Measurements from ENCODE around the gene TRABD2B.

The TRABD2B gene

DNA sequence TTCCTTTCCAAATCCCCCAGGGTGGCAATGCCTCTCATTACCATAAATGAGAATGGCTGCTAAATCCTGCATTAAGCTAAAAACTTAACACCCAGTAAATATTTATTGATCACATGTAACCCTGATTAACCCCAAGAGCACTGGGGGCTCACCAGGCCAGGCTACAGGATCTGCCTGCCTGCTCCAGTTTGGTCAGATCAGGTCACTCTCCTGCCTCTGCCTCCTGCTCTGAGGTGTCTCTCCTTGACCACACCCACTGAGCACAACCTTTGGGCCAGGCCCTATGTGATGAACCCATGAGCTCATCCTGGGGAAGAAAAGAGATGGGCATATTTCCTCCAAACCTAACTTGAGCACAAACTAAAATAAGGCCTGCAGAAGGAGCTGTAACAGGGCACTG lies 93.5 kb downstream of the TRABD2B start:
- DNase-seq: no peak

DNA sequence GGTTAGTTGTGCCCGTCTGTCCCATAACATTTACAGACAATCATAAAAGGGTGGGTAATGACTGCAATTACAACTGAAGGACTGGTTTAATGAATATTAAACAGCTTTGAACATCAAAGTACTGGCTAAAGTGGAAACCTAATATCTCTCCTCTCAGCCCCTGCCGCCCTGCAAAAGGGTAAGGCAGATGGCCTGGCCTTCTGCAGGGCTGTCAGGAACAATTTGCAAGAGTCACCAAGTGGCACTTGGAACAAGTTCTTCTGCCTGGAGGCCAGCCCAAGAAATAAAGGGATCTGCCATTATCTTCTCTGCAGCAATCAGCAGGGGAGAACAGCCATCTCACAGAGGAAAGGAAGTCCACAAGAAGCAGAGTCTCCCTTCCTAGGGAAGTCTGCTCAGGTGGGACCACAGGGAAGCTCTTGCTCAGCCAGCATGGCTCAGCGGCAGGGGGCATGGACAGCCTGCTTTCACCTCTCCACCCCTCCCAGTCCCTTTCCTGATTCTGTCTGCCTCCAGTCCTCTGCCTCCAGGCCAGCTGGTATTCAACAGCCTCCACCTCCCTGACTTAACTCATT lies 96.1 kb downstream of the TRABD2B start:
- DNase-seq: peak; percentile 35

DNA sequence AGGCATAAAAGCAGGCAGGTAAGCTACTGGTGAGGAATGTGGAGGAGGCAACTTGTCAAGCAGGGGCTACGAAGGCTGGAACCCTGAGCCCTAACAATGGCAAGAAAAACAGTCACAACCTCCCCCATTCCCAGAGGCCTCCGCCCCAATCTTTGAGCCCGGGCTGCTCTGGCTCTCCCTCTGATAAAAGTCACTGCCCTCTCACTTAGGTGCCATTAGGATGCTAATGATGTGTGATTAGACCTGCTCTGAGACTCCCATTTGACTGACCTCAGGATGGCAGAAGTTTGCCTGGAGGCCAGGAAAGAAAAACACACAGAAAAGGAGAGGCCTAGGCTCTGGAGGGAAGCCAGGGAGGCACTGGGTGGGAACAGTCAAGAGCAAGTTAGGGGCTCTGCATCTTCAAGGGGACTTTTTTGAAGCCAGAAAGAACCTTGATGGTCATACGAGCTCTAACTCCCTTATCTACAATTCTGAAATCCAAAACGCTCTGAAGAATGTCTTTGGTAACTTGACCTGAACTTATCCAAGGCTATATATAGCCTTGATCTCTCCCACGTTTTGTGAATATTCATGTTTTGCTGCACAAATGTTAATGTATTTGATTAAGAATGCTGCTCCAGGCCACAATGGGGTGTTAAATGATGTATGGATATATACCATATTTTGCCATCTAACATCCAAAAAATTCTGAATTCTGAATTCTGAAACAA lies 98.9 kb downstream of the TRABD2B start:
- no peak for DNase-seq

DNA sequence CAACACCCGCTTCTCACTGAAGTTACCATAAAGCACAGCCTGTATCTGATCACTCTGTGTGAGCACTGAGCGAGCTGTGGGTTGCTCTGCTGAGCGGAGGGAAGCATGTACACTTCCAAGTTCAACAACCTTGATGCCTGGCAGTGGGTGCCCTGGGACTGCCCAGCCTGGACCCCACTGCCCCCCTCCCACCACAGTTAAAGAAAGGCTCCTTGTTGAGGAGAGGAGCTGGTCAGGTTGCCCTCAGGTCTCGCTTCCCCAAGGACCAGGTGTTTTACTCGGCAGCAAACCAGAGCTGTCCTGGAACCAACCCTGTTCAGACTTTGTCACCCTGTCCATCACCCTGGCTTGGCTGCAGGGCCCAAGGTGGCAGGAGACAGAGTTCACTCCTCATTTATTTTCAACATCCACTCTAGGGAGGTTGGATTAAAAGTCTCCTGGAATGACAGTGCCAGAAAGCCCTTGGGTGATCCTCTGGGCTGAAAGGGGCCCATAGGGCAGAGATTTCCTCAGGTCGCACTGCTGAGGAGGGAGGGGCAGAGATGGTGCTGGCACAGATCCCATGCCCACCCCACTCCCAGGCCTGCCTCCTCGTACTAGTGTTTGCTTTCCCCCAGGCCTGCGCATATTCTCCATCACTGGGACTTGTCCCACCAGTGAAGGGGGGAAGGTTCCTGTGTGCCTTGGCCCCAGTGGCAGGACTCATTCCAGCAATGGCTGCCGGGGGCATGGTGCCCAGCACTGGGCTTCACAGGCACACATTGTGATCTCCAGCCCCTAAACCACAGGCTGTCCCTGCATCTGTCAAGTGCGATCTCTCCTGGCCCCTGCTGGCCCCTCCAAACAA lies 101.7 kb downstream of the TRABD2B start:
- DNase-seq: no peak

DNA sequence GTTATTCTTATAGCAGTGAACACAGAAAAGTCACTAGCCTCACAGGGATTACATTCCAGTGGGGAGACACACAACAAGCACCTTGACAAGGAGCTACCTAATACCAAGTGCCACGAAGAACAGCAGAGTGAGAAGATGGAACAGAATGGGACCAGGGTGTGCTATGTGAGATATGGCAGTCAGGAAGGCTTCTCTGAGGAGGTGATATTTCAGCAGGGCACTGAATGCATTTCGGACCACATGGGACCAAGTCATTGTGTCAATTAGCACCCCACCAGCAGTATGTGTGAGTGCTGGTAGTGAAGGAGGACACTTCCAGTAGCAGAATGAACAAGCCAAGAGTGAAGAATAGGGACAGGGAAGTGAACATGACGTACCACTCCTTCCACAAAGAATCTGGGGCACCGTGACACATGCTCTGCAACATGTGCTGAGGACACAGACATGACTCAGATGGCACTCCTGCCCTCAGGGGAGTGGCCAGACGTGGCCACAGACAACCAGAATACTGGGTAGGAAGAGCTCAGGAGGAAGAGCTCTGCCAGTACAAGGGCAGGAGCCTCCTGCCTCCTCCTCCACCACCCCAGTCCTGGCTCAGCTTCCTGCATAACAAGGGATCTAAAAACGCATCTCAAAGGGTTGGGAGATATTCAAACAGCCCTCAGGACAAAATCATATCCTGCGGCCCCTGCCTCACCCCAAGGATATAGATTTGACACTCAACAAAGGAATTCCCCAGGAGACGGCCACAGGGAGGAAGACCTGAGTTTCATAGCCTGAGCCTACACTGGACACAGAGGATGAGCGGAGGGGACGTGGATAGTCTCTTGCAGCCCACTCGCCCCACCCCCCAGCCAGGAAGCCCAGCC lies 102.5 kb downstream of the TRABD2B start:
- DNase-seq: no peak

DNA sequence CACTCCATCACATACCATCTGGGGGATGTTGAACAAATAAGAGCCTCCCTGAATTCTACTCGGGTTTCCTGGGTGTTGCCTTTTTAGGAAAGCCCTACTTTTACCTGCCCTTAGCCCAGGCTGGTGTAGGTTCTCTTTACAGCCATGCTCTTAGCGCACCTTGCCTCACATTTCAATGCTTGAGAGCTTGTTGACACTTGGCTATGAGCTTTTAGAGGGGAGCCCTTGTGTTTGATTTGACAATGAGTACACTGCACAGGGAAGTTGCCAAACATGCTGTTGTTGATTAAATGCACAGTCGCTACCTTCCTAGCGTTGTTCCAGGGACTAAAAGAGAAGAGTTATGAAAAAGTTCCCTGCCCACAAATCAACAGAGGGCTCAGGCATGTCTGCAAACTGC lies 103.8 kb downstream of the TRABD2B start:
- DNase-seq: no peak

DNA sequence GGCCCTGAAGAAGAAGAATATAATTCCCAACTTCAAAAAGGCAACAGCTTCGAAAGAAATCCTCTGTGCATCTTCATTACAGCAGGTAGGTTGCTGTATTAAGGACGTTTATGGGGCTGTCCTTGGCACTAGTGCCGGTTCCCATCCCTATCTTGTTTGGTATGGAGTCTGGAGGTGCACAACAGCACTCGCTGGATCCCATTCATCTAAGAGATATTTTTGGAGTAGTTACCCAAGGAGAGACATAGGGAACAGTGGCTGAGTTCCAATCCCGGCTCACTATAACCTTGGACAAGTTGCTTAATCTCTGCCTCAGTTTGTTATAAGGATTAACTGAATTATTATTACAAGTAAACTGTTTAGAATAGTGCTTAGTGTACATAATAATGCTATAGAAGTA lies 106.4 kb downstream of the TRABD2B start:
- no peak for DNase-seq

DNA sequence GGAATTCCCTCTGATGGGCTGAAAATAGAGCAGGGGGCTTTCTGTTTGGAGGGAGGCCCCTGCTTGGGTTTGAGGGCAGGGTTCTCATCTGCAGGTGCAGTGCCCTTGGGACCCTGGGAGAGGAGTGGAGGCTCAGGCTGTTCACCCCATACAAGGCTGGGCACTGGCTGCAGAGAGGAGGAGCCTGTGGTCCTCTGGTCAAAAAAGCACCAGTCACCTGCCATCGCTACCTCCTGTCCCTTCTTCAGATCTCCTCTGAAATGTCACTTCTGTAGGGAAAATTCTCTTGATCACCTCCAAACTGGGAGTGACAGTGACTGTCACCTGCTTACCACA lies 108.9 kb downstream of the TRABD2B start:
- no peak for DNase-seq

DNA sequence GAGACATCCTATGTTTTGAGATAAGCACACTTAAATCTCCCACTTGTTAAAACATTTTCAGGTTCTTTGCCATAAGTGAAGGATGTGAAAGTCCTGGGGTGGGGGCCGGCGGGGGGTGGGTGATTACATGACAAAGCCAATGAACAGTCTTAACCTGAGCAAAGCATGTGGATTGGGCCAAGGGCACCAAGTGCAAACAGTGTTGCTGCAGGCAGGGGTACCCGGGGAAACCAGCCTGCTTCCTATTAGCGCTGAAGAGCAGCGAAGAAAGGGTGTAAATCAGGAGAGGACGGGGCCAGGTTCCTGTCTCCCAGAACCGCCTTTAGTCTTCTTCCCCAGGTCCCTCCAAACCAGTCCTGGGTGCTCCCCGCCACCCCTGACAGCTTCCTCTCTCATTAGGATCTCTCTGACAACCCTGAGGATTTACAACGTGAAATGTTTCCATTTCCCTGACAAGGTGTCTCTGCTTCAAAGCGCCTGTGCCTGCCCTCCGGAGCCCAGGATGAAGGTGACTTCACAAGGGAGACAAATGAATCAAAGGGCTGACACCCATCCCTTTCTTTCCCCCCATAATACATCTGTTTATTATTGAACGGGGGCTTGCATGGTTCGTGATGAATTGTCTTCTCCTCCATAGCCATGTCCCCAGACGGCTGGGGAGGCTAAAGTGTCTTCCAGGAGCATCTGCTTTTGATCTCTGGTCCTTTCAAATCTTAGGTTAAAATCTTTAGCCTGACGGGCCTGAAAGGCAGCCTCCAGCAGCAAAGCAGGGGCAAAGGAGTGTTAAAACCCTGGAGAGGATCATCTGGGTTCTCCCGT lies 109.5 kb downstream of the TRABD2B start:
- DNase-seq: no peak

DNA sequence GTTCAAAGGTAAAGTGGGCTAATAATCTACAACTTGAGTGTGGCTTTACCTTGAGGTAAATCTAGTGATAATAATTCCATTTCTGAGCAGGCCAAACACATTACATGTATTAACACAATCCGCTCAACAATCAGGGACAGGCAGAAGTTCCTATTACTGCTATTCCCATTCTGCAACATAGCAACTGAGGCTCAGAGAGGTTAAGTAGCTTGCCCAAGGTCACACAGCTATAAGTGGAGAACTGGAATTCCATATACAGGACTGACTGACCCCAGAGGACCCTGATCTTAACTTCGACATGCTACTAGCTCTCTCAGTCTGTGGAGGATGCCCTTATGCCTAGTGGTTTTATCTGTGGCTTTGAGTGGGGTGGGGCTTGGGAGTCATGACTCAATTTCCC lies 110.1 kb downstream of the TRABD2B start:
- DNase-seq: no peak

DNA sequence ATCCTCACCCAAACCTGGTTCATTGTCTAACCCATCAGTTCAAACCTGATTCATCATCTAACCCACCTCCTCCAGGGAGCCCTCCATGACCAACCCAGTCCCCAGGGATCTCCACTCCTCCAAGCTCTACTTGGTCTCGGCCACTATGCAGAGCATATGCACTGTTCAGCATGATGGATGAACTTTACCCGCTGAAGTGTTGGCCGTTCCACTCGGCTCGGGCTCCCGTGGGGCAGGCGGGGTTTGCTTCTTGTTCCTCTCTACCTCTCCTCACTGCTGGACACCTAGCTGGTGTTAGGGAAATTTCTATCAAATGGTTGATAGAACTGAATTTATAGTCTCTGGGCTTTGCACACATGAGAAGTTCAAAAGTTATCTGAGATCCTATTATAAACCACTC lies 111.0 kb downstream of the TRABD2B start:
- no peak for DNase-seq

DNA sequence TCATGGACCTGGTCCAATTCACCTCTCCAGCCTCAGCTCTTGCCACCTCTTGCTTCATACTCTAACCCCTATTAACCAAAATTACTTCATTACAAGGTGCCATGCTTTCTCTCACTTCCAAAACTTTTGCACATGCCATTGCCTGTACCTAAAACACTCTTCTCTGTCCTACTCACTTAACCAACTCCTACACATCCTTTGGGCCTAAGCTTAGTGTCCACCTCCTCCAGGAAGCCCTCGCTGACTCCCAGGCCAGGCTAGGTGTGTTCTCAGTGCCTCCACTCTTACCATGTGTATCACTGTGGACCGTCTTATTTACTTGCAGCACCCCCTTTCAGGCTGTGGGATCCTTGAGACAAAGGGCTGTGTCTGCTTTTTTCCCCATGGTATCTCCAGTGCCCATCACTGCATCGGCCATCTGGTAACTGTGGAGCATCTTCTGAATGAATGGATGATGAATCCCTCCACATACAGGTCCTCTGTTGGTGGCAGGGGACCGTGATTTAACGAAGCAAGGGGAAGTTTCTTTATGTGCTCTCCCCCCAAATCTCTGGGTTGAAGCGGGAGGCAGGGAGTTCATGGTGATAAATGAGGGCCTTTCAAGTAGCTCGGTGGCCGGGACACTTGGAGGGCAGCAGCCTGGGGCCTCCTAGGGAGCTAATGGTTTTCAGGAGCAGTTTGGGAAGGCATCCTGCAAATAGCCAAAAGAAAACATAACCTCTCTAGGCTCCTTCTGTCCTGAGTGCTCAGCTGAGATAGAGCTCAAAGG lies 111.9 kb downstream of the TRABD2B start:
- no peak for DNase-seq

DNA sequence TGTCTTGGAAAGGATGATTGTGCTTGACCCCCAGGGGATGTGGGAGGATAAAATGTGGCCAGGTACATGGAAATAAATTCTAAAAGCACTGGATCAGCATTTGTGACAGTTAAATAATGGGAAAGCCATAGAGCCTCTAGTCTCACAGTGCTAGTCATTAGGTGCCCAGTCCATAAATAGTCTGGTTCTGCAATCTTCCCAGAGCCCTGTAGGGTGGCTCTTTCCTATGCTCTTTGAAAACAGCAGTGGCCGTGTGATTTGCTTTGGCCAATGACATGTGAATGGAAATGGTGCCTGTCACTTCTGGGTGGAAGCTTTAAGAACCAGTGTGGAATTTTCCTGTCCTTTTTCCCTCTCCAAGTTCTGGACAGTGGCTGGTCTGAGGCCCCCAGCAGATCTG lies 113.2 kb downstream of the TRABD2B start:
- no peak for DNase-seq

DNA sequence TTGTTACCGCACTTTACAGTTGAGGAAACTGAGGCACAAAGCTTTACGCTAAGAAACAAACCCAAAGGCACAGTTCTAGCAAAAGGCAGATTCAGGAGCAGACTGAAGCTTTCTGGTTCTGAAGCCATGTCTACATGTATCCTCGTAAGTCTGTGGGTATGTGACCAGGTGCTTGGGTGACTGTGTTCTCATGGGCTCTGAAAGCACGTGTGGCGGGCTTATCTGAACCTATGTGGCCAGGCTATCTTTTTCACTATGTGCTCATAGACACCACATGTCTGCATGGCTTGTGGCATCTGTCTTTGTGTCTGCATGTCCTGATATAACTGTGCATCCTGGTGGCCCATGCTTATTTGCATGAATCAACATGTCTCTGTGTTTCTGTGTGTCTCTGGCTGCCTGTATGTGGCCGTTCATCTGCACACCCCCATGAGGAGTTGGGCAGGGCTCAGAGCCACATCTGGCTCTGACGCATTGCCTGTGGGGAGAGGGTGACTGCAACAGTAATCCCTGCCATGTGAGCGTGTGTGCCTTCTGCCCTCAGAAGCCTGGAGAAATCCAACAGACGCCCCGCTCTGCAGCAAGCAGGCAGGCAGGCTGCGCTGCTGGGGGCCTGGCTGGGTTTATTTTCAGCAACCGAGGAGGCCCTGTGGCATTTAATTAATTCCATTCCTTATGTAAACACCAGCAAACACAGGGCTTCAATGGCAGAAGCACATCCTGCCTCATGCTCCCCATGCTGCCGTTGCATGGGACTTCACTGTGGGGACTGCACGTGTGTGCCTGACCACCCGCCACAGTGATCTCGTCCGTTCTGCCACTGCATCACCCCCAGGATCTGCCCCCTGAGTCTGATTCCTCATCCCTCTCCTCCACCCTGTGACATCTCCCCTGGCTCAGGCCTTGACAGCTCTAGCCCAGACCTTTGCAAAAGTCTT lies 115.4 kb downstream of the TRABD2B start:
- no peak for DNase-seq

DNA sequence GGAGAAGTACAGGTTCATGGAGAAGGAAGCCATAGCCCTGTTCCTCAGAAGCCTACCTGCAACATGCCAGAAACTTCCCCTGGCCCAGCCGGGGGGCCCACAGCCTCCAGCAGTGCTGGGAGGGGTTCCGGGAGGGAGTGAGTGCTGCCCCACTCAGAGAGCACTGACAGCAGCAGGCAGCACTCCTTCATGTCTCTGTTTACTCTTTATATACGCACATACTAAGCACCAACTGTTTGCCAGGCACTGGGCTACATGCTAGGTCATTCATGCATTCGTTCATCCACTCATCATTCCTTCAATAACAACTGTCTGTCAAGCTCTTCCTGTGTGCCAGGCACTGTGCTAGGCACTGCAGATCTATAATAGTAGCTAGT lies 120.6 kb downstream of the TRABD2B start:
- DNase-seq: no peak

DNA sequence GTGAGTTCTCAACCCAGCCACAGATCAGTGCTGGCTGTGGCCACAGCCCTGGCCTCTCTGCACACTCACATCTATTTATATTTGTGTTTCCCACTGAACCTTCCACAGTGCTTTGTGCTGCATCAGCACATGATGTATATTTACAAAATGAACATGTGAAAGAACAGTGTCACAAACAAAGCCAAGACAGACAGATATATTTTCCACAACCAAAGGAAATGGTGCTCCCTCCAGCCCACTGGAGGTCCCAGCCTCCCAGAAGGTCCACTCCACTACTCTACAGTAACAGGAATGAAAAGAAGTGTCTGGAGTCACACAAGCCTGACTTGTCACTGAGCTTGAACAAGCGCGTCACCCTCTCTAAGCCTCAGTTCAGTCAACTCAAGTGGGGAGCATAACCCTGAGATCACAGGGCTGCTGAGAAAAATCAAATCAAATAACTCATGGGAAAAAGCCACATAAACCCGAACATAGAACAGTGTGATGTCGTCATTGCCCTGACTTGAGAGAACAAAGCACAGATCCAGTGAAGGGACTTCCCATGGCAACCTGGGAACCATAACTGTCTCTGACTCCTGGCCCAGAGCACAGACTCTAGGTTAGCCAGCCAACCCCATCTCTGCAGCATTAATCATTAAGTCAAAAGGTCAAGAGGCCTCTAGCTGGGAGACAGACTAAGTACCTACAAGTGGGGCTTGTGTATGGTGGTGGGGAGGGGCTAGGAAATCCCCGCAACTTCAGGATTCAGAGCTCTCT lies 121.2 kb downstream of the TRABD2B start:
- no peak for DNase-seq

DNA sequence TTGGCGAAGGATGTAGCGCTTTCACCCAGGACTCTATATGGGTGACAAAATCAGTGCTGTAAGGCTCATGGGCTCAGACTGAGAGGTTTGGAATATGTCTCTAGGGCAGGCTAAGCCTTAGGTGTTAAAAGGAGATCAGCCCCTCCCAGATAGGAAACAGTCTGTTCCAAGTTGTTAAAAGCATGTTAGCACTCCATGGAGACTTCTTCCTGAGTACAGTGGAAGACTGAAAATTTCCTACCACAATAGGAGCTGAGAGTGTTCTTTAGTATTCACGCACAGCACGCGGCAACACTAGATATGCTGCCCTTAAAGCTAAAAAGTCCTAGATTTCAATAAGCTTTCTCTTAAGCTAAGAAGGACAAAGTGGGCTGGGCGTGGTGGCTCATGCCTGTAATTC lies 122.1 kb downstream of the TRABD2B start:
- no peak for DNase-seq

DNA sequence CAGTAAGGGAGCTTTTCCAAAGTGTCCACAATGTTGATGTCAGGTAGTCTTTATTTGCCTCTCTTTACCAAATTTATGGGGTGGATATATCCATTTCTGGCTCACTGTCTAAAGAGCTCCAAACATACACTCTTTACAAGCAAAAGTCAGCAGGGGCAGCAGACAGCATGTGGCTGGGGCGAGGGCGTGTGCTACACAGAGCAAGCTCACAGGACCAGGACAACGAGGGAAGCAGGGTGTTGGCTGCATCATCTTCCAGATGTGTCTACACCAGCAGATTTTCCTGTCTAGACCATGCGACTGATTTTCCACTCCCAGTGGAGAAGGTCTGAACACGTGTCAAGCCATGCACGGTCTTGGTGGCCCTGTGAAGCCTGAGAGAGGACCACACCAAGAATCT lies 123.8 kb downstream of the TRABD2B start:
- DNase-seq: no peak

DNA sequence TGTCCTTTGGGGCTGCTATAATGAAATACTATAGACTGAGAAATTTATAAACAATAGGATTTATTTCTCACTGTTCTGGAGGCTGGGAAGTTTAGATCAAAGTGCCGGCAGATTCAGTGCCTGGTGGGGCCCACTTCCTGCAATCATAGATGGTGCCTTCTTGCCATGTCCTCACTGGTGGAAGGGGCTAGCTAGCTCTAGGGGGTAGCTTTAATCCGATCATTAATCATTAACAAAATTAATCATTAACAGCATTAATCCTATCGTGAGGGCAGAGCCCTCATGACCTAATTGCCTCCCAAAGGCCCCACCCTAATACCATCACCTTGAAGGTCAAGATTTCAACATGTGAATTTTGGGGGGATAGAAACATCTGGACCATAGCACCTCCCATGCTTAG lies 124.3 kb downstream of the TRABD2B start:
- no peak for DNase-seq

All from NCI-H2171 (cell line).